GM23248 (cell line): ENCODE data around the gene HAUS8. TPM values are rescaled to one million over a fixed set of nuclear protein-coding genes. Genes with fewer than 3 reads are reported as not detected.

Experiments used
- DNase-seq: peaks from one replicate; pipeline ENCODE4 v3.0.0-alpha.2; 2015
- H2AFZ ChIP-seq: fragments of 200-600 bp; sonication (generic); 2 replicates; pipeline ENCODE4 v1.6.1; 2016; ENCODE audit warnings: antibody characterized with exemption
- H3F3A ChIP-seq: fragments of 200-600 bp; sonication (generic); 2 replicates; pipeline ENCODE4 v1.6.1; 2016; ENCODE audit warnings: mild to moderate bottlenecking, antibody characterized with exemption, mixed run types; ENCODE audit not compliant: insufficient read depth
- H3K27ac ChIP-seq: fragments of 200-600 bp; sonication (generic); 2 replicates; pipeline ENCODE4 v1.5.1; 2016; ENCODE audit warnings: mild to moderate bottlenecking
- H3K27me3 ChIP-seq: fragments of 200-600 bp; sonication (generic); replicated peaks from 2 replicates; pipeline ENCODE4 v1.6.1; 2016; ENCODE audit warnings: mild to moderate bottlenecking; ENCODE audit not compliant: insufficient read depth
- H3K36me3 ChIP-seq: fragments of 200-600 bp; sonication (generic); 2 replicates; pipeline ENCODE4 v1.6.1; 2016; ENCODE audit warnings: low read depth, mild to moderate bottlenecking
- H3K4me1 ChIP-seq: fragments of 200-600 bp; sonication (generic); 2 replicates; pipeline ENCODE4 v1.6.1; 2016; ENCODE audit warnings: mild to moderate bottlenecking; ENCODE audit not compliant: insufficient read depth
- H3K4me2 ChIP-seq: fragments of 200-600 bp; sonication (generic); one replicate; pipeline ENCODE4 v1.6.1; 2016; ENCODE audit warnings: mild to moderate bottlenecking; ENCODE audit not compliant: unreplicated experiment
- H3K4me3 ChIP-seq: fragments of 200-600 bp; sonication (generic); 2 replicates; pipeline ENCODE4 v1.5.1; 2016; ENCODE audit warnings: mild to moderate bottlenecking
- H3K79me2 ChIP-seq: fragments of 200-600 bp; sonication (generic); 2 replicates; pipeline ENCODE4 v1.6.1; 2016; ENCODE audit warnings: mild to moderate bottlenecking; ENCODE audit not compliant: insufficient read depth
- H3K9ac ChIP-seq: fragments of 200-600 bp; sonication (generic); 2 replicates; pipeline ENCODE4 v1.6.1; 2016; ENCODE audit warnings: mild to moderate bottlenecking
- H3K9me2 ChIP-seq: fragments of 200-600 bp; sonication (generic); 2 replicates; pipeline ENCODE4 v1.6.1; 2016; ENCODE audit warnings: mixed run types, mild to moderate bottlenecking, moderate library complexity; ENCODE audit not compliant: insufficient read depth
- H3K9me3 ChIP-seq: fragments of 200-600 bp; sonication (generic); one replicate; pipeline ENCODE4 v1.6.1; 2017; ENCODE audit warnings: low read depth
- H4K20me1 ChIP-seq: fragments of 200-600 bp; sonication (generic); 2 replicates; pipeline ENCODE4 v1.6.0; 2016; ENCODE audit not compliant: insufficient read depth
- EZH2 ChIP-seq: fragments of 200-600 bp; sonication (generic); IDR thresholded peaks from 2 replicates; pipeline ENCODE4 v1.6.1; 2018; ENCODE audit warnings: antibody characterized with exemption, mild to moderate bottlenecking; ENCODE audit not compliant: insufficient read depth, poor library complexity, severe bottlenecking
- EZH2phosphoT487 ChIP-seq: fragments of 200-600 bp; sonication (generic); IDR thresholded peaks from 2 replicates; pipeline ENCODE4 v1.6.1; 2018; ENCODE audit warnings: antibody characterized with exemption, moderate library complexity, mild to moderate bottlenecking, low read depth; ENCODE audit not compliant: insufficient read depth
- WGBS, 2 experiments: methylation state at CpG; one replicate each; pipeline ENCODE4 v1.1.6; 2015 to 2017; ENCODE audit warnings: low lambda C conversion rate in 2 of 2, low coverage in 1 of 2; ENCODE audit errors: missing lambda C conversion rate in 2 of 2; 5-methylcytosine and 5-hydroxymethylcytosine counted together
- in situ Hi-C: fragments of 300-500 bp; cut with MboI; formaldehyde crosslinking; loops from 2 replicates; pipeline ENCODE4 v1.15.0; 2020
- polyA plus RNA-seq: library from polyadenylated mRNA; unstranded; fragments of >200 nt; fragmentation: Nextera tagmentation; extraction: Ambion mirVana; gene quantifications from 2 replicates; pipeline ENCODE4 v1.2.1, GENCODE V29; 2016
- total RNA-seq: library from RNA; depleted of rRNA; stranded (reverse); fragments of >200 nt; shearing (Covaris generic); gene quantifications from 2 replicates; pipeline ENCODE4 v1.2.3, GENCODE V29; 2014

HAUS8 gene
- total and polyA plus RNA-seq, 2 experiments from 2014 or later, result 3.4 to 8.2 TPM

DNA sequence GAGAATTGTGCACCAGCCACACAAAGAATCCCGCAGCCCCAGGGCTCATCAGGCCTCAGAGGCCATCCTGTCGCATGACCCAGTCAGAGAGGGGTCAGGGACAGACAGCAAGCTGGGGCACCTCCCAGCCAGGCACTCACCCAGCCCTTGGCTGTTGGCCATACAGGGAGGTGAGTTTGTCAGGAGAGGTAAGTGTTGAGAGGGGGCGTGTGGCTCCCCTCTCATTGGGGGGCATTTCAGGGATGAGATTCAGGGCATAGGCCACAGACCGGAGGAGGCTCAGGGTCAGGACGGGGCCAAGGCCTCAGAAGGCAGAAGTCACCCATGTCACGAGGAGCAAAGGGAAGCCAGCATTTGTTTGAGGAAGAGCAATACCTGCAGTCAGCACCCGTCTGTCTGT is 37.4 kb upstream of the HAUS8 start:
- Histone ChIP-seq H3K4me3 (no peak overlapping the region), H3K9me3 (no peaks in the 10 kb centered on the region), H3K4me1 (peaks cover 12% of the 10 kb centered on the region), H3K36me3 (no peaks in the 10 kb centered on the region; the same call in 1 of the 2 replicates), H2AFZ (no peak overlapping the region), H3K4me2 (no peak overlapping the region), H3K79me2 (peaks cover 88% of the 10 kb centered on the region), H3F3A (peaks cover 28% of the 10 kb centered on the region), H3K27ac (no peak overlapping the region), H4K20me1 (no peaks in the 10 kb centered on the region), H3K9ac (no peak overlapping the region), H3K9me2 (no peaks in the 10 kb centered on the region), H3K27me3 (no peaks in the 10 kb centered on the region)
- TF ChIP-seq EZH2phosphoT487, result no peak
- TF ChIP-seq EZH2, result no peak
- DNase-seq, result no peak
- 97 to 98% methylated on average over 5 to 6 of the region's 7 CpGs for WGBS, 2 experiments
- in situ Hi-C loops, result no loop called here

DNA sequence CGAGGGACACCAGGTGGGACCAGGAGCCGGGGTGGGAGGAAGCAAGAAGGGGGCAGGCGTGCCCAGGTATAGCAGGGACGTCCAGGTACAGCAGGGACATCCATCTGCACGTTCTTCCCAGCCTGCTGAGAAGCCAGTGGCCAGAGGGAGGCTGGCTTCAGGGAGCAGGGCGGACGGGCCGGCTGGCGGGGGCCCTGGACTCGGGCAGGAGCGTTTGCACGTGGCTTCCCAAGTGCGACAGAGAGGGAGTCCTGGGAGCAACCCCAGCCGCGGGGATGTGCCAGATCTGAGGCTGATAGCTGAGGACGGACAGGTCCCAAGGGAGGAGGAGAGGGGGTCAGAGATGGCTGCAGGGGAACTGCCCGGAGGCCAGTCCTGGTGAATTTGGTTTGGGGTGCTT is 37.0 kb upstream of the HAUS8 start:
- no peak overlapping the region for H2AFZ ChIP-seq
- peaks cover 16% of the 10 kb centered on the region for H3K4me1 ChIP-seq
- H3K79me2 ChIP-seq, result peaks cover 88% of the 10 kb centered on the region
- no peak for TF ChIP-seq EZH2
- no peak for TF ChIP-seq EZH2phosphoT487
- H3K9ac ChIP-seq, result no peak overlapping the region
- H3K9me2 ChIP-seq, result no peaks in the 10 kb centered on the region
- H4K20me1 ChIP-seq, result no peaks in the 10 kb centered on the region
- H3K4me2 ChIP-seq, result no peak overlapping the region
- no peaks in the 10 kb centered on the region for H3K9me3 ChIP-seq
- 0 out of 2 replicates have a peak overlapping the region, but pooled peaks have one; percentile 2 for H3K27ac ChIP-seq
- peaks cover 33% of the 10 kb centered on the region for H3F3A ChIP-seq
- no peak overlapping the region for H3K4me3 ChIP-seq
- no peaks in the 10 kb centered on the region; the same call in 1 of the 2 replicates for H3K36me3 ChIP-seq
- in situ Hi-C loops, result no loop called here
- H3K27me3 ChIP-seq, result no peaks in the 10 kb centered on the region
- no peak for DNase-seq
- WGBS, 2 experiments, result 86 to 93% methylated on average over 8 to 17 of the region's 17 CpGs

DNA sequence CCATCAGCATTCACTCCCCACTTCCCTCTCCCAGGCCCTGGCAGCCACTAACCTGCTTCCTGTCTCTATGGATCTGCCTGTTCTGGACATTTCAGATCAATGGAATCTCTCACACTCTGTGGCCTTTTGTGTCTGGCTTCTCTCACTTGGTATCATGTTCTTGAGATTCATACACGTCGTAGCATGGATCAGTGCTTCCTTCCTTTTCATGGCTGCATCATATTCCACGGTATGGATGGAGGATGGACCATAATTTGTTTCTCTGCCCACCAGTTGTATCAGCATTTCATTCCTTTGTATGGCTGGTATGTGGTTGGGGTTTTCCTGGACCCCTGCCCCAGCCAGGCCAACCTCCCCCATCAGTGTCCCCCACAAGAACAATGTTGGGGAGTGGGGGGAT is 36.5 kb upstream of the HAUS8 start:
- Histone ChIP-seq H3K9me2 (no peaks in the 10 kb centered on the region), H3K27ac (peak overlapping the region; percentile 2; the same call in 1 of the 2 replicates), H3K9ac (no peak overlapping the region), H3K4me2 (no peak overlapping the region), H2AFZ (no peak overlapping the region), H3K9me3 (no peaks in the 10 kb centered on the region), H3K4me3 (no peak overlapping the region), H3K4me1 (peaks cover 21% of the 10 kb centered on the region), H3K36me3 (no peaks in the 10 kb centered on the region; the same call in 1 of the 2 replicates), H4K20me1 (no peaks in the 10 kb centered on the region), H3K79me2 (peaks cover 88% of the 10 kb centered on the region), H3K27me3 (no peaks in the 10 kb centered on the region), H3F3A (peaks cover 37% of the 10 kb centered on the region)
- in situ Hi-C loops, result no loop called here
- TF ChIP-seq EZH2, result no peak
- TF ChIP-seq EZH2phosphoT487, result no peak
- DNase-seq, result no peak
- 98 to 100% methylated on average over 3 of the region's 3 CpGs for WGBS, 2 experiments

- H3K4me2 ChIP-seq, result no peak overlapping the region
- DNase-seq, result no peak
- H3F3A ChIP-seq, result peaks cover 37% of the 10 kb centered on the region
- no peak overlapping the region for H2AFZ ChIP-seq
- H3K27me3 ChIP-seq, result no peaks in the 10 kb centered on the region
- H3K4me3 ChIP-seq, result no peak overlapping the region
- peaks cover 21% of the 10 kb centered on the region for H3K4me1 ChIP-seq
- TF ChIP-seq EZH2 (no peak), EZH2phosphoT487 (no peak)
- WGBS, 2 experiments, result 87 to 89% methylated on average over 10 of the region's 10 CpGs
- peak overlapping the region; percentile 10; the same call in 1 of the 2 replicates for H3K27ac ChIP-seq
- H4K20me1 ChIP-seq, result no peaks in the 10 kb centered on the region
- no peak overlapping the region for H3K9ac ChIP-seq
- no peaks in the 10 kb centered on the region for H3K9me3 ChIP-seq
- in situ Hi-C loops, result no loop called here
- H3K9me2 ChIP-seq, result no peaks in the 10 kb centered on the region
- peaks cover 88% of the 10 kb centered on the region for H3K79me2 ChIP-seq
- no peaks in the 10 kb centered on the region; the same call in 1 of the 2 replicates for H3K36me3 ChIP-seq
Measured at GRCh38 chr19:17110599-17110966, 35.3 kb upstream of the HAUS8 start.
